Thoracic aorta (tissue), 2 donors: ENCODE data around the gene LZTS2. TPM values are rescaled to one million over a fixed set of nuclear protein-coding genes. Genes with fewer than 3 reads are reported as not detected.
"Not testable (repeated sequence)": the region's sequence is repeated elsewhere in the genome, so short reads cannot be mapped to it uniquely, and the experiment has no call there.

Experiments
- ATAC-seq: fragments of 150-250 bp; one replicate; pipeline ENCODE4 v1.8.0; 2017; ENCODE audit warnings: low read depth; ENCODE audit not compliant: insufficient number of reproducible peaks, low FRiP score
- DNase-seq: peaks from one replicate; pipeline ENCODE4 v3.0.0-alpha.2; 2020; ENCODE audit warnings: low spot score
- H3K27ac ChIP-seq, 2 donors: fragments of 200-600 bp; sonication (generic); 1 replicate in 1 of 2; 2 replicates in 1 of 2; pipeline ENCODE4 v1.5.1; 2016; ENCODE audit warnings: mild to moderate bottlenecking in 2 of 2, moderate library complexity in 2 of 2
- H3K27me3 ChIP-seq: fragments of 200-600 bp; sonication (generic); replicated peaks from 2 replicates; pipeline ENCODE4 v1.6.0; 2016; ENCODE audit warnings: mild to moderate bottlenecking; ENCODE audit not compliant: insufficient read depth
- H3K36me3 ChIP-seq: fragments of 200-600 bp; sonication (generic); one replicate; pipeline ENCODE4 v1.5.1; 2016
- H3K4me1 ChIP-seq, 2 donors: fragments of 200-600 bp; sonication (generic); 1 replicate in 1 of 2; 2 replicates in 1 of 2; pipeline versions ENCODE4 v1.5.1 to v1.6.0; 2016; ENCODE audit warnings: low read depth in 2 of 2, mild to moderate bottlenecking in 1 of 2; ENCODE audit not compliant: control insufficient read depth in 1 of 2
- H3K4me3 ChIP-seq: fragments of 200-600 bp; sonication (generic); 2 replicates; pipeline ENCODE4 v1.5.1; 2016; ENCODE audit warnings: mild to moderate bottlenecking
- H3K9me3 ChIP-seq: fragments of 200-600 bp; sonication (generic); 2 replicates; pipeline ENCODE4 v1.5.1; 2016
- total RNA-seq, 2 donors: library from RNA; depleted of rRNA; stranded (reverse); fragments of >200 nt; gene quantifications; one replicate each; pipeline versions ENCODE4 v1.1.0 to v1.2.3, GENCODE V29; 2016
- TF ChIP-seq, protein P1 (sequence below): fragments of 200-600 bp; sonication (generic); IDR thresholded peaks from one replicate; pipeline ENCODE4 v1.5.1; 2019; ENCODE audit warnings: antibody characterized with exemption

Gene LZTS2
- total RNA-seq, 2 donors from 2014 or later: 127 to 165 TPM

DNA sequence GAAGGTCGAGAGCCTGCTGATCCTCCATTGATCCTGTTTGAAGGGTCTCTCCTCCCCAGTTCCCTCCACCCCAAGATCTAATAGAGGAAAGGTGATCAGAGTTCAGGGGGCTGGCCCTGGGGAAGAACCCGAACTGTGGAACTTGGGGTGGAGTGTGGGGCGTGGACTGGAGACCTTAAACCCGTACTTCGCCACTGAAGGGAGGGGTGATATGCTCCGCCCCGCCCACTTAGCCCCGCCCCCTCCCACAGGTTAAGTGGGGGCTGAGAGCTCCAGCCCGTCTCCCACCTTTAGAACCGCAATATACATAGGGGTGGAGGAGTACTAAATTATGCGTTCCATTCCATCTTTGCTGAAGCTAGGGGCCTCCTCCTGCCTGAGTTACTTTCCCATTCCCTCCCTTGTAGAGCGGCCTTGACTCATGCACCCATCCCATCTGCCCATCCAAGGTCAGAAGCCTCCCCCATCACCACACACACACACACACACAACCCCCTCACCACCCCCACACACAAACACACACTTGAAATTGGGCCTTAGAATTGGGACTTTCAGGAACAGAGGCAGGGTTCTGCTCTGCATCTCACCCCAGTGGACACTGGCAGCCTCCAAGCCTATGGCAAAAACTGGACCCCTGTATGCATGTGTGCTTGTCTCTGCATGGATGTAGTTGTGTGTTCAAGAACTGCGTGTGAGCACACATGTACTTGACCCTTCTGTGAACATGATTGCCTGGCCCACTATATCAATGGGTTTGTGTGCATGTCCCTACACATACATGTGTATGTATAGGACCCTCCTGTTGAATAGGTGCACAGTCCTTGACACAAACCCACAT is 29.3 kb upstream of the LZTS2 start:
- TF ChIP-seq, protein P1, sequence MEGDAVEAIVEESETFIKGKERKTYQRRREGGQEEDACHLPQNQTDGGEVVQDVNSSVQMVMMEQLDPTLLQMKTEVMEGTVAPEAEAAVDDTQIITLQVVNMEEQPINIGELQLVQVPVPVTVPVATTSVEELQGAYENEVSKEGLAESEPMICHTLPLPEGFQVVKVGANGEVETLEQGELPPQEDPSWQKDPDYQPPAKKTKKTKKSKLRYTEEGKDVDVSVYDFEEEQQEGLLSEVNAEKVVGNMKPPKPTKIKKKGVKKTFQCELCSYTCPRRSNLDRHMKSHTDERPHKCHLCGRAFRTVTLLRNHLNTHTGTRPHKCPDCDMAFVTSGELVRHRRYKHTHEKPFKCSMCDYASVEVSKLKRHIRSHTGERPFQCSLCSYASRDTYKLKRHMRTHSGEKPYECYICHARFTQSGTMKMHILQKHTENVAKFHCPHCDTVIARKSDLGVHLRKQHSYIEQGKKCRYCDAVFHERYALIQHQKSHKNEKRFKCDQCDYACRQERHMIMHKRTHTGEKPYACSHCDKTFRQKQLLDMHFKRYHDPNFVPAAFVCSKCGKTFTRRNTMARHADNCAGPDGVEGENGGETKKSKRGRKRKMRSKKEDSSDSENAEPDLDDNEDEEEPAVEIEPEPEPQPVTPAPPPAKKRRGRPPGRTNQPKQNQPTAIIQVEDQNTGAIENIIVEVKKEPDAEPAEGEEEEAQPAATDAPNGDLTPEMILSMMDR: no peak
- Histone ChIP-seq H3K9me3 (no peaks in the 10 kb centered on the region), H3K27ac (no peak overlapping the region), H3K4me3 (peak overlapping the region; percentile 81), H3K27me3 (no peaks in the 10 kb centered on the region), H3K36me3 (no peaks in the 10 kb centered on the region), H3K4me1 (peaks cover 8 to 15% of the 10 kb centered on the region in 2 donors)
- ATAC-seq (no peak), DNase-seq (no peak)

DNA sequence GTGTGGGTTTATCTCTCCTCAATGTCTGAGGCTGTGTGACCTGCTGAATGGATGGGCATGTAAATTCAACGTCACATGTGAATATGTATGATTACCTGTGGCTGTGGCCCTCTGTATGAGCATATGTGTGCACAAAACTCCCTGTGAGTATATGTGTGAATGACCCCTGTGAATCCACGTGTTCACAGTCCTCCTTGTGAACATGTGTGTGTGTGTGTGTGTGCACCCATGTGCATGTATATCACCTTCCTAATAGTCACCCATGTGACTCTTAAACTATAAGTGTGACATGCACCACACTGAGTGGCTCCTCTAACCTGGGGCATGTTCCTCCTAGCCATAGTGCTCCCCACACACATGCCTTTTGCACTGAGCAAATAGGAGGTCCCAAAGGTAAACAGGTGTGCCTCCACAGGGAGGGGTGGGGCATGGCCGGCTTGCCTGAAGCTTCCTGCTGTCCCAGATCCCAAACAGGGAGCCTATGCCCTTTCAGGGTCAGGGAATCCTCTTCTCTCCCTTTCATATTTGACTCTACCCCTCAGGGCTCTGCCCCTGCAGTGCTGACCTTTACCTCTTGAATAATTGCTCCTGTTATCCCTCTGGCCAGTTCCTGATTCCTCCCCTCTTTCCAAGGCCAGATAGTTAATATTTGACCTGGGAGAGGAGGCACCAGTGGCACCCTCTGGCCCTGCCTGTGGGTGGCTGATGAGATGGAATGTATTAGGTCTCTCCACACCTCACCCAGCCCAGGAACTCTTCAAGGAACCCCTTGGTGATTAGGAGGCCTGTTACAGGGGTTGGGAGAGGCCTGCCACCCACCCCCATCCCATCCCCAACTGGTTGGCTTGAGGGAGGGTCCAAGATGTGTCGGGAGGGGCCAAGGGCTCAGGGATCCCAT is 28.4 kb upstream of the LZTS2 start:
- no peaks in the 10 kb centered on the region for H3K9me3 ChIP-seq
- H3K27me3 ChIP-seq: no peaks in the 10 kb centered on the region
- H3K27ac ChIP-seq: no peak overlapping the region

DNA sequence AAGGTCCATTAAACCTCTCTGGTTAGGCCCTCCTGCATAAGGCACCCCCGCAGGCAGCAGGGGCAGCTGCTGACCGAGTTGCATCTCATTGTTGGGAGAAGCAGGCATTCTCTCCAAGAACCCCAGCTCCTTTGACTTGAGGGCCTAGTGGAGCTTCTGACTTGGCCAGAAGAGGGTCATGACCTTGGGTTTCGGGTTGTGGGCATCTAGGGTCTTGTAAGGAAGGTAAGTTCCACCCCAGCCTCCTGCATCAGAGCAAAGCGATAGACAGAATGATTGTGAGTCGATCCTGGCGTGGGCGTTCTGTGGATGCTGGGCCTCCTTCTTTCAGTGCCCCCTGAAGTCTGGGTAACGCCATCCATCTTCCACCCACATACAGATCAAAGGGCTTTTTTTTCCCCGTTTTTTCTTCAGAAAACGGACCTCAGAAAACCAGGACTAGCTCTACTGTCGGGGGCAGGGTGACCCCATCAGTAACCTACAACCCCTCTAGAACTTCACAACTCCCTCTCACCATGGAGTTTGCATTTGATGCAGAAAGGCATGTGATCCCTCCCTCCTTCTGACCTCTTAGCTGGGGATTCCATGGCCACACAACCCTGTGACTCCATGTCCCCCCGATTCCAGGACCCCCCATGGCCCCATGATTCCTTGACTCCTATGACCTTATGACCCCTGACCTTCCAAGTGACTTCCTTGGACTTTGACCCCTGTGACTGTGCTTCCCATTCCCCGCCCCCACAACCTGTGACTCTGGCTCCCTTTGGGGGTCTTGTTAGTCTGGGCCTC is 27.3 kb upstream of the LZTS2 start:
- TF ChIP-seq, protein P1: no peak
- H3K27me3 ChIP-seq: no peaks in the 10 kb centered on the region
- no peak for ATAC-seq
- no peak overlapping the region for H3K4me3 ChIP-seq
- H3K36me3 ChIP-seq: no peaks in the 10 kb centered on the region
- no peaks in the 10 kb centered on the region for H3K9me3 ChIP-seq
- no peak overlapping the region for H3K27ac ChIP-seq
- peaks cover 8 to 15% of the 10 kb centered on the region in 2 donors for H3K4me1 ChIP-seq
- DNase-seq: no peak

More for the DNA sequence above, 28.4 kb upstream of the LZTS2 start:
- no peaks in the 10 kb centered on the region for H3K36me3 ChIP-seq
- no peak for ATAC-seq
- peaks cover 8 to 15% of the 10 kb centered on the region in 2 donors for H3K4me1 ChIP-seq
- TF ChIP-seq, protein P1: no peak
- no peak overlapping the region for H3K4me3 ChIP-seq
- DNase-seq: no peak

DNA sequence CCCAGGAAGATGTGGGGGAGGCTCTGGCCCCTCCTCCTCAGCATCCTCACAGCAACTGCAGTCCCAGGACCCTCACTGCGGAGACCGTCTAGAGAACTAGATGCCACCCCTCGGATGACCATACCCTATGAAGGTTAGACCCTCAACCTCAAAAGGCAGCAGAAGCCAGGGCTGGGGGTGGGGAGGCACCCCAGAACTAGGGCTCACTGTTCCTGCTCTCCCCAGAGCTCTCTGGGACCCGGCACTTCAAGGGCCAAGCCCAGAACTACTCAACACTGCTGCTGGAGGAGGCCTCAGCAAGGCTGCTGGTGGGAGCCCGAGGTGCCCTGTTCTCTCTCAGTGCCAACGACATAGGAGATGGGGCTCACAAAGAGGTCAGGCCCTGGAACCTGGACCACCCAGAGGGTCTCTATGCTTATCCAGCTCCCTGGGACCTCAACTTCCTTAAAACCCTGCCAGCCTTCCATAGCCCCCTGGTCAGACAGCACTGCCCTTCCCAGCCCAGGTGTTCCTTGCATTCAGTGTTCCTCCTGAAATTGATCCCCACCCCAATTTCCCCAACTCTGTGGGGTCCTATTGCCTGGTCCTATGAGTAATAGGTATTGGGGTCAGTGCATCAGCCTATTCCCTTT is 26.6 kb upstream of the LZTS2 start:
- no peak overlapping the region for H3K27ac ChIP-seq
- ATAC-seq (no peak), DNase-seq (no peak)
- TF ChIP-seq, protein P1: no peak
- H3K4me1 ChIP-seq: peaks cover 8 to 15% of the 10 kb centered on the region in 2 donors
- no peaks in the 10 kb centered on the region for H3K36me3 ChIP-seq
- H3K9me3 ChIP-seq: no peaks in the 10 kb centered on the region
- no peaks in the 10 kb centered on the region for H3K27me3 ChIP-seq
- H3K4me3 ChIP-seq: no peak overlapping the region

DNA sequence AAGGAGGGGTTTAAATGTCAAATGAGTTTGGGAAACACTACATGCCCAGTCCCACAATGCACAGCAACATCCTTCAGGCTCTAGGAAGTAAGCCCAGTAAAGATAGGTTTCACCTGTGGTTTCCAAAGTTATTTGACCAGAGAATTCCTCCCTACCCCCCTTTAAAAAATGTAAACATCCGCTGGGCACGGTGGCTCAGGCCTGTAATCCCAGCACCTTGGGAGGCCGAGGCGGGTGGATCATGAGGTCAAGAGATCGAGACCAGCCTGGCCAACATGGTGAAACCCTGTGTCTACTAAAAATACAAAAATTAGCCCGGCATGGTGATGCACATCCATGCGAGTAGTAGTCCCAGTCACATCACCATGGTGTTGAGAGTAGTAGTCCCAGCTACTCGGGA is 24.2 kb upstream of the LZTS2 start:
- H3K4me1 ChIP-seq, H3K27me3 ChIP-seq, H3K4me3 ChIP-seq, H3K9me3 ChIP-seq, DNase-seq, H3K27ac ChIP-seq, ATAC-seq, H3K36me3 ChIP-seq: not testable (repeated sequence)
